Breast epithelium (tissue), 4 donors: ENCODE data around the gene RNF224. TPM values are rescaled to one million over a fixed set of nuclear protein-coding genes. Genes with fewer than 3 reads are reported as not detected.

Source experiments
- DNase-seq, 2 donors: peaks; one replicate each; pipeline ENCODE4 v3.0.0-alpha.2; 2019; ENCODE audit warnings: low spot score in 2 of 2
- H3K27ac ChIP-seq, 2 donors: fragments of 200-600 bp; sonication (generic) in 1 of 2; one replicate each; pipeline ENCODE4 v1.5.1; 2016 to 2019; ENCODE audit warnings: mild to moderate bottlenecking in 1 of 2
- H3K27me3 ChIP-seq, 2 donors: fragments of 200-600 bp; sonication (generic) in 1 of 2; one replicate each; pipeline versions ENCODE4 v1.5.1 to v1.6.0; 2017 to 2019; ENCODE audit warnings: control low read depth in 1 of 2, mild to moderate bottlenecking in 1 of 2
- H3K36me3 ChIP-seq: fragments of 200-600 bp; one replicate; pipeline ENCODE4 v1.5.1; 2019
- H3K4me1 ChIP-seq, 2 donors: fragments of 200-600 bp; sonication (generic); one replicate each; pipeline ENCODE4 v1.5.1; 2016 to 2019; ENCODE audit warnings: control low read depth in 1 of 2
- H3K4me3 ChIP-seq, 3 donors: fragments of 200-600 bp; sonication (generic); 1 replicate in 2 of 3; 2 replicates in 1 of 3; pipeline ENCODE4 v1.5.1; 2016 to 2019; ENCODE audit warnings: mild to moderate bottlenecking in 3 of 3, moderate library complexity in 2 of 3
- H3K9me3 ChIP-seq, 2 donors: fragments of 200-600 bp; sonication (generic) in 1 of 2; one replicate each; pipeline ENCODE4 v1.5.1; 2016 to 2019; ENCODE audit warnings: control low read depth in 1 of 2
- CTCF ChIP-seq, 3 donors: fragments of 450-650 bp; IDR thresholded peaks; one replicate each; pipeline ENCODE4 v1.5.1; 2016 to 2017; ENCODE audit warnings: antibody characterized with exemption in 3 of 3, mild to moderate bottlenecking in 3 of 3, moderate library complexity in 3 of 3
- POLR2A ChIP-seq: fragments of 450-650 bp; IDR thresholded peaks from one replicate; pipeline ENCODE4 v1.6.1; 2016; ENCODE audit warnings: antibody characterized with exemption, mild to moderate bottlenecking, moderate library complexity
- POLR2AphosphoS5 ChIP-seq, 3 donors: sonication (generic); formaldehyde crosslinking; IDR thresholded peaks; one replicate each; pipeline ENCODE4 v1.6.1; 2017; ENCODE audit warnings: antibody characterized with exemption in 3 of 3
- intact Hi-C: fragments of 100-400 bp; cut with DNase I; formaldehyde crosslinking; loops from one replicate; pipeline ENCODE4 v1.15.1; 2023; ENCODE audit warnings: low total_unique reads
- total RNA-seq, 3 donors: library from RNA; depleted of rRNA; stranded (reverse); fragments of >200 nt; gene quantifications; one replicate each; pipeline ENCODE4 v1.1.0, GENCODE V29; 2016

Gene RNF224
- total RNA-seq, 3 donors from 2014 or later: 0.29 TPM; not detected in 2

- H3K27me3 ChIP-seq: no peaks in the 10 kb centered on the region
- TF ChIP-seq POLR2A (no peak), CTCF (IDR thresholded peaks at IDR 0.05) (no peak), POLR2AphosphoS5 (IDR thresholded peaks at IDR 0.05) (no peak)
- peak overlapping the region; percentile 35 to 85 (median 77) for H3K4me3 ChIP-seq
- H3K9me3 ChIP-seq: no peaks in the 10 kb centered on the region
- DNase-seq: no peak
- peaks cover 7 to 25% of the 10 kb centered on the region in 2 donors for H3K4me1 ChIP-seq
- H3K27ac ChIP-seq: no peak overlapping the region
- H3K36me3 ChIP-seq: no peaks in the 10 kb centered on the region
- intact Hi-C loops: no loop called here
These were observed 6.2 kb upstream of the RNF224 start for GRCh38 chr9:137221095-137221505.

GRCh38 chr9:137221506-137222111 lies 5.7 kb upstream of the RNF224 start:
- no peaks in the 10 kb centered on the region for H3K9me3 ChIP-seq
- TF ChIP-seq POLR2A (no peak), POLR2AphosphoS5 (IDR thresholded peaks at IDR 0.05) (no peak), CTCF (IDR thresholded peaks at IDR 0.05) (no peak)
- DNase-seq: no peak
- no peaks in the 10 kb centered on the region for H3K27me3 ChIP-seq
- peak overlapping the region in 1 of 2 donors; percentile 54 for H3K27ac ChIP-seq
- peaks cover 7 to 27% of the 10 kb centered on the region in 2 donors for H3K4me1 ChIP-seq
- intact Hi-C loops: no loop called here
- no peaks in the 10 kb centered on the region for H3K36me3 ChIP-seq
- H3K4me3 ChIP-seq: peak overlapping the region; percentile 35 to 85 (median 77)

GRCh38 chr9:137222190-137223077 lies 4.9 kb upstream of the RNF224 start, which contains the start of gene RNF208:
Gene RNF208, minus strand, starts transcription at chr9:137222240. Its CDS starts 1,028 bp downstream, at chr9:137221212.
- no peaks in the 10 kb centered on the region for H3K36me3 ChIP-seq
- TF ChIP-seq CTCF (IDR thresholded peaks at IDR 0.05): no peak
- H3K4me3 ChIP-seq: peak within 1 kb of the TSS; percentile 70 to 85 (median 77)
- peak within 1 kb of the TSS; percentile 92 to 97 for H3K27ac ChIP-seq
- H3K27me3 ChIP-seq: no peaks in the 10 kb centered on the region
- no peak for DNase-seq
- intact Hi-C loops: no loop called here
- peaks cover 7 to 24% of the 10 kb centered on the region in 2 donors for H3K4me1 ChIP-seq
- no peaks in the 10 kb centered on the region for H3K9me3 ChIP-seq

DNA sequence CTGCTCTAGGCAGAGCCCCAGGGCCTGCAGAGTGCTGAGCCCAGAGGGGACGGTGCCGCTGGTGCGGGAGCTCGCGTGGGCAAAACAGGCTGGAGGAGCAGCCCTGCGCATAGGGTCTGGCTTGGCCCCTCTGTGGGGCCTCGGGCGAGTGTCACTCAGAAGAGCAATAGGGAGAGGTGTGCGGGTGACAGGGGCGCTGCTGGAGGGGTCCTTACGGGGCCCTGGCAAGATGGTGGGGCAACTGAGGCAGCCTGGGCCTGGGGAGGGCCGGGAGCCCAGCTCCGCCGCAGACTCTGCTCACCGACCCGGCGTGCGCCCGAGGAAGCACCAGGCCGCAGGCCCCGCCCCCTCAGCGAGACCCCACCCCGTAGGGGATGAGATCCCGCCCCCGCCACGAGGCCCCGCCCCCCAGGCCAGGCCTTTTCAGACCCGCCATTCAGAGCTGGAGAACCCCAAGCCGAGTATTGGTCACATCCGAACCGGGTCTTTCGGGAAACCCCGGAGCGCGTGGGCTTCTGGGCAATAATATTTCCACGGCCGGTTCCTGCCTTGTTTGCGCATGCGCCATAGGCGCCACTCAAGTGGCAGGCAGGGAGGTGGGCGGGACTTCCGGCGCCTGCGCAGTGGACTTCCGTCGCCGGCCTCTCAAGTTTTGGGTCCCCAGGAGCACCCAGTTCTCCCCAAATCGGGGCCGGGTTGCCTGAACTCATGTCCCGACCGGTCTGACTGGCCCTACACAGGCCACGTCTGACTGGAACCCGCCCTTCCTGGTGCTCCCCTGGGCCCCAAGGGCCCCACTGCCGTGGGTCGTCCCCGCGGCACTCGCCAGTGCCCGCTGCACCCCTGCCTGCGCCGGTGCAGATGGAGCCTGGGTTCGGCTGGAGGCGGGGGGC lies 4.0 kb upstream of the RNF224 start:
- Histone ChIP-seq H3K4me3 (peak overlapping the region; percentile 70 to 85 (median 77)), H3K27ac (peak overlapping the region; percentile 92 to 97), H3K36me3 (no peaks in the 10 kb centered on the region), H3K9me3 (no peaks in the 10 kb centered on the region), H3K27me3 (peaks cover 0 to 3% of the 10 kb centered on the region in 2 donors), H3K4me1 (peaks cover 7 to 15% of the 10 kb centered on the region in 2 donors)
- peak; percentile 97 to 98 for DNase-seq
- TF ChIP-seq POLR2AphosphoS5 (IDR thresholded peaks at IDR 0.05) (no peak), POLR2A (peak; percentile 39)
- intact Hi-C loops: no loop called here
